OCI-LY7 (cell line): ENCODE data around the gene PRM2. TPM values are rescaled to one million over a fixed set of nuclear protein-coding genes. Genes with fewer than 3 reads are reported as not detected.
A peak's percentile ranks its signal among the peaks of the same experiment; 100 is the strongest.

Experiments
- BruUV-seq: library from RNA; stranded (reverse); fragments of 400-500 nt; replicated peaks from 2 replicates; lab custom pipeline; 2021; lab: Mats Ljungman, UMichigan
- CTCF ChIA-PET: fragments of 300-600 bp; sonication (Branson Sonifier 250); formaldehyde crosslinking; loops from one replicate; lab custom pipeline; 2022; ENCODE audit warnings: antibody characterized with exemption; ENCODE audit not compliant: unreplicated experiment; lab: Charles Lee
- POLR2A ChIA-PET: fragments of 300-600 bp; sonication (Branson Sonifier 250); formaldehyde crosslinking; loops from one replicate; lab custom pipeline; 2022; ENCODE audit warnings: antibody characterized with exemption; lab: Charles Lee
- DNase-seq: peaks from one replicate; pipeline ENCODE4 v3.0.0-alpha.2; 2015; ENCODE audit warnings: low spot score
- H2AFZ ChIP-seq: fragments of 200-600 bp; sonication (generic), shearing (Covaris generic); 2 replicates; pipeline ENCODE4 v1.6.1; 2014; ENCODE audit warnings: mild to moderate bottlenecking, antibody characterized with exemption, low read length, moderate library complexity
- H3K27ac ChIP-seq: fragments of 200-600 bp; sonication (generic); 2 replicates; pipeline ENCODE4 v1.5.1; 2014; ENCODE audit warnings: mixed run types, low read depth, mild to moderate bottlenecking, moderate library complexity, low read length, inconsistent platforms; ENCODE audit not compliant: poor library complexity, severe bottlenecking
- H3K36me3 ChIP-seq: fragments of 200-600 bp; sonication (generic); 2 replicates; pipeline ENCODE4 v1.6.1; 2014; ENCODE audit warnings: mild to moderate bottlenecking, antibody characterized with exemption, low read length, moderate library complexity, mixed read lengths; ENCODE audit not compliant: insufficient read depth
- H3K4me1 ChIP-seq: fragments of 200-600 bp; sonication (generic); 2 replicates; pipeline ENCODE4 v1.5.1; 2014; ENCODE audit warnings: mild to moderate bottlenecking, low read length; ENCODE audit not compliant: insufficient read depth, poor library complexity, severe bottlenecking
- H3K4me2 ChIP-seq: fragments of 200-600 bp; sonication (generic); 2 replicates; pipeline ENCODE4 v1.6.1; 2014; ENCODE audit warnings: mild to moderate bottlenecking, low read length
- H3K4me3 ChIP-seq: fragments of 200-600 bp; sonication (generic); 2 replicates; pipeline ENCODE4 v1.5.1; 2014; ENCODE audit warnings: mild to moderate bottlenecking, low read depth, low read length; ENCODE audit not compliant: poor library complexity, severe bottlenecking
- H3K79me2 ChIP-seq: fragments of 200-600 bp; sonication (generic); 2 replicates; pipeline ENCODE4 v1.6.1; 2016; ENCODE audit warnings: low read depth, mild to moderate bottlenecking, low read length, moderate library complexity, mixed read lengths; ENCODE audit not compliant: insufficient read depth
- H3K9me2 ChIP-seq: fragments of 200-600 bp; sonication (generic); 2 replicates; pipeline ENCODE4 v1.6.1; 2016; ENCODE audit warnings: mild to moderate bottlenecking, low read length, mixed read lengths; ENCODE audit not compliant: insufficient read depth
- H3K9me3 ChIP-seq: fragments of 200-600 bp; sonication (generic); 2 replicates; pipeline ENCODE4 v1.6.1; 2014; ENCODE audit warnings: mild to moderate bottlenecking, mixed run types, low read length, mixed read lengths
- H4K20me1 ChIP-seq: fragments of 200-600 bp; sonication (generic); 2 replicates; pipeline ENCODE4 v1.6.1; 2014; ENCODE audit warnings: mild to moderate bottlenecking, antibody characterized with exemption, low read length, moderate library complexity, mixed read lengths; ENCODE audit not compliant: insufficient read depth
- EZH2phosphoT487 ChIP-seq: fragments of 200-600 bp; sonication (generic); IDR thresholded peaks from 2 replicates; pipeline ENCODE4 v1.6.1; 2018; ENCODE audit warnings: low read depth, borderline replicate concordance, mild to moderate bottlenecking, mixed run types, antibody characterized with exemption, low read length, moderate library complexity, mixed read lengths
- intact Hi-C: fragments of 100-400 bp; cut with micrococcal nuclease; formaldehyde crosslinking; loops from one replicate; pipeline ENCODE4 v1.10.0; 2022; ENCODE audit not compliant: unreplicated experiment
- total RNA-seq, 2 experiments: library from RNA; depleted of rRNA in 1 of 2; stranded (reverse); fragments of >200 nt in 1 of 2; shearing (Covaris generic) in 1 of 2; gene quantifications; 2 replicates each; pipeline ENCODE4 v1.2.3, GENCODE V29; 2014 to 2022
- TF ChIP-seq, protein P1 (sequence below): fragments of 200-600 bp; sonication (generic); conservative IDR thresholded peaks from 2 replicates; pipeline ENCODE4 v1.5.1; 2014; ENCODE audit warnings: mild to moderate bottlenecking, antibody characterized with exemption, low read length, moderate library complexity, mixed read lengths

The PRM2 gene
- total RNA-seq, 2 experiments from 2014 or later: not detected

GRCh38 chr16:11232302-11232851 lies 43.9 kb downstream of the PRM2 start:
- Histone ChIP-seq H3K9me2 (no peaks in the 10 kb centered on the region), H3K4me2 (peak overlapping the region; percentile 41), H3K4me3 (no peak overlapping the region), H3K36me3 (no peaks in the 10 kb centered on the region), H3K4me1 (peaks cover 19% of the 10 kb centered on the region), H2AFZ (peak overlapping the region; percentile 95), H3K27ac (no peak overlapping the region), H3K9me3 (no peaks in the 10 kb centered on the region), H4K20me1 (no peaks in the 10 kb centered on the region), H3K79me2 (no peaks in the 10 kb centered on the region)
- DNase-seq: no peak
- intact Hi-C loops: no loop called here
- POLR2A ChIA-PET: no interaction called here
- TF ChIP-seq EZH2phosphoT487: no peak
- CTCF ChIA-PET: no interaction called here
- BruUV-seq: no TSS peak

GRCh38 chr16:11231367-11231970 lies 44.8 kb downstream of the PRM2 start:
- Histone ChIP-seq H4K20me1 (no peaks in the 10 kb centered on the region), H3K79me2 (no peaks in the 10 kb centered on the region), H3K4me3 (no peak overlapping the region), H3K27ac (no peak overlapping the region), H2AFZ (no peak overlapping the region), H3K36me3 (no peaks in the 10 kb centered on the region), H3K9me2 (no peaks in the 10 kb centered on the region), H3K4me1 (peaks cover 19% of the 10 kb centered on the region), H3K4me2 (no peak overlapping the region), H3K9me3 (no peaks in the 10 kb centered on the region)
- TF ChIP-seq EZH2phosphoT487: no peak
- TF ChIP-seq, protein P1, sequence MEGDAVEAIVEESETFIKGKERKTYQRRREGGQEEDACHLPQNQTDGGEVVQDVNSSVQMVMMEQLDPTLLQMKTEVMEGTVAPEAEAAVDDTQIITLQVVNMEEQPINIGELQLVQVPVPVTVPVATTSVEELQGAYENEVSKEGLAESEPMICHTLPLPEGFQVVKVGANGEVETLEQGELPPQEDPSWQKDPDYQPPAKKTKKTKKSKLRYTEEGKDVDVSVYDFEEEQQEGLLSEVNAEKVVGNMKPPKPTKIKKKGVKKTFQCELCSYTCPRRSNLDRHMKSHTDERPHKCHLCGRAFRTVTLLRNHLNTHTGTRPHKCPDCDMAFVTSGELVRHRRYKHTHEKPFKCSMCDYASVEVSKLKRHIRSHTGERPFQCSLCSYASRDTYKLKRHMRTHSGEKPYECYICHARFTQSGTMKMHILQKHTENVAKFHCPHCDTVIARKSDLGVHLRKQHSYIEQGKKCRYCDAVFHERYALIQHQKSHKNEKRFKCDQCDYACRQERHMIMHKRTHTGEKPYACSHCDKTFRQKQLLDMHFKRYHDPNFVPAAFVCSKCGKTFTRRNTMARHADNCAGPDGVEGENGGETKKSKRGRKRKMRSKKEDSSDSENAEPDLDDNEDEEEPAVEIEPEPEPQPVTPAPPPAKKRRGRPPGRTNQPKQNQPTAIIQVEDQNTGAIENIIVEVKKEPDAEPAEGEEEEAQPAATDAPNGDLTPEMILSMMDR: no peak
- CTCF ChIA-PET: no interaction called here
- BruUV-seq: no TSS peak
- POLR2A ChIA-PET: interaction anchor here (0.6 kb wide), 1 partner anchor 1621 kb away, joined by 3 read pairs; no protein-coding TSS in a partner anchor
- intact Hi-C loops: no loop called here
- no peak for DNase-seq

GRCh38 chr16:11229906-11230305 lies 46.4 kb downstream of the PRM2 start:
- no peak for DNase-seq
- ChIA-PET POLR2A (interaction anchor here (0.7 kb wide), 1 partner anchor 8 kb away, joined by 3 read pairs; no protein-coding TSS in a partner anchor), CTCF (no interaction called here)
- no peak overlapping the region for H2AFZ ChIP-seq
- TF ChIP-seq EZH2phosphoT487: no peak
- TF ChIP-seq, protein P1: no peak
- peaks cover 33% of the 10 kb centered on the region for H3K4me1 ChIP-seq
- no peak overlapping the region for H3K27ac ChIP-seq
- H3K4me3 ChIP-seq: no peak overlapping the region
- no peaks in the 10 kb centered on the region for H4K20me1 ChIP-seq
- intact Hi-C loops: no loop called here
- no peak overlapping the region for H3K4me2 ChIP-seq
- BruUV-seq: no TSS peak
- no peaks in the 10 kb centered on the region for H3K79me2 ChIP-seq
- H3K36me3 ChIP-seq: no peaks in the 10 kb centered on the region
- no peaks in the 10 kb centered on the region for H3K9me2 ChIP-seq
- no peaks in the 10 kb centered on the region for H3K9me3 ChIP-seq
